H1 (cell line): ENCODE measurements around the gene ASMTL. TPM values are rescaled to one million over a fixed set of nuclear protein-coding genes. Genes with fewer than 3 reads are reported as not detected.

Experiments used
- CTCF ChIA-PET: fragments of 300-600 bp; sonication (Branson Sonifier 250); formaldehyde crosslinking; loops from one replicate; lab custom pipeline; 2021; ENCODE audit not compliant: partially characterized antibody; lab: Charles Lee
- POLR2A ChIA-PET: fragments of 300-600 bp; sonication (Branson Sonifier 250); formaldehyde crosslinking; loops from one replicate; lab custom pipeline; 2021; ENCODE audit warnings: inconsistent platforms; ENCODE audit not compliant: partially characterized antibody; lab: Charles Lee
- DNase-seq, 2 experiments: peaks; one replicate each; pipeline versions ENCODE4 v3.0.0 to v3.0.0-alpha.2; 2010 to 2022; ENCODE audit warnings: low spot score in 2 of 2, low read depth in 1 of 2, mixed read lengths in 1 of 2
- FAIRE-seq: peaks from 2 replicates; lab custom pipeline; 2011; peaks lifted over from hg19 to GRCh38; lab: Jason Lieb, UNC
- H2AFZ ChIP-seq: 2 replicates; pipeline ENCODE4 v1.8.1; 2012; ENCODE audit warnings: low read length, inconsistent platforms
- H2AK5ac ChIP-seq: 2 replicates; pipeline ENCODE4 v1.6.1; 2013; ENCODE audit warnings: low read depth, low read length
- H2BK120ac ChIP-seq: replicated peaks from 2 replicates; pipeline ENCODE3; 2013; ENCODE audit warnings: low read depth, low read length, inconsistent platforms
- H2BK12ac ChIP-seq: 2 replicates; pipeline ENCODE4 v1.6.1; 2013; ENCODE audit warnings: low read depth, low read length
- H2BK15ac ChIP-seq: 2 replicates; pipeline ENCODE4 v1.6.1; 2013; ENCODE audit warnings: low read length
- H2BK20ac ChIP-seq: 2 replicates; pipeline ENCODE4 v1.6.1; 2013; ENCODE audit warnings: low read length
- H2BK5ac ChIP-seq: 2 replicates; pipeline ENCODE4 v1.6.1; 2013; ENCODE audit warnings: low read depth, low read length
- H3K14ac ChIP-seq: 2 replicates; pipeline ENCODE4 v1.6.1; 2013; ENCODE audit warnings: inconsistent platforms; ENCODE audit not compliant: insufficient read length
- H3K18ac ChIP-seq: 2 replicates; pipeline ENCODE4 v1.6.1; 2013; ENCODE audit warnings: low read length; ENCODE audit errors: extremely low read depth
- H3K23ac ChIP-seq: 2 replicates; pipeline ENCODE4 v1.6.1; 2013; ENCODE audit warnings: inconsistent platforms; ENCODE audit not compliant: insufficient read length
- H3K23me2 ChIP-seq: 2 replicates; pipeline ENCODE4 v1.6.1; 2013; ENCODE audit warnings: low read depth, low read length
- H3K27ac ChIP-seq: 2 replicates; pipeline ENCODE4 v1.6.1; 2011; ENCODE audit warnings: low read depth, low read length, inconsistent platforms
- H3K27me3 ChIP-seq, 4 experiments: replicated peaks in 1 of 4; 1 replicate in 1 of 4; 2 replicates in 3 of 4; pipeline versions ENCODE4 v1.6.1 to v1.8.1; 2011 to 2013; ENCODE audit warnings: low read length in 3 of 4, mild to moderate bottlenecking in 3 of 4, inconsistent platforms in 2 of 4, mixed read lengths in 2 of 4, moderate library complexity in 1 of 4; ENCODE audit not compliant: control insufficient read depth in 3 of 4, insufficient read depth in 3 of 4; ENCODE audit errors: extremely low read depth in 1 of 4
- H3K36me3 ChIP-seq, 4 experiments: 2 replicates each; pipeline versions ENCODE4 v1.6.1 to v1.8.1; 2011 to 2013; ENCODE audit warnings: mild to moderate bottlenecking in 4 of 4, low read length in 3 of 4, moderate library complexity in 2 of 4, control low read depth in 1 of 4, inconsistent platforms in 1 of 4; ENCODE audit not compliant: insufficient read depth in 4 of 4, control insufficient read depth in 2 of 4
- H3K4ac ChIP-seq: replicated peaks from 2 replicates; pipeline ENCODE3; 2013; ENCODE audit warnings: low read length, low read depth, mixed read lengths, inconsistent platforms; ENCODE audit not compliant: insufficient read length
- H3K4me1 ChIP-seq, 4 experiments: replicated peaks in 1 of 4; 1 replicate in 1 of 4; 2 replicates in 3 of 4; pipeline versions ENCODE4 v1.6.1 to v1.8.1; 2011 to 2013; ENCODE audit warnings: low read length in 3 of 4, inconsistent platforms in 2 of 4, mixed read lengths in 1 of 4; ENCODE audit not compliant: insufficient read depth in 4 of 4, control insufficient read depth in 3 of 4
- H3K4me2 ChIP-seq, 2 experiments: 2 replicates each; pipeline versions ENCODE4 v1.6.1 to v1.8.1; 2011 to 2013; ENCODE audit warnings: low read depth in 2 of 2, low read length in 2 of 2, control low read depth in 1 of 2, inconsistent platforms in 1 of 2, mild to moderate bottlenecking in 1 of 2; ENCODE audit not compliant: insufficient read depth in 1 of 2
- H3K4me3 ChIP-seq, 4 experiments: fragments of 200-600, 300-600 bp in 1 of 4; sonication (generic), shearing (Covaris generic), sonication (Bioruptor Twin) in 1 of 4; 2 replicates each; pipeline versions ENCODE4 v1.5.1 to v1.8.1; 2011 to 2016; ENCODE audit warnings: low read length in 4 of 4, low read depth in 3 of 4, control low read depth in 2 of 4, inconsistent platforms in 2 of 4, mild to moderate bottlenecking in 2 of 4, mixed read lengths in 1 of 4, moderate library complexity in 1 of 4; ENCODE audit not compliant: insufficient read depth in 2 of 4; ENCODE audit errors: extremely low read depth in 1 of 4
- H3K56ac ChIP-seq: replicated peaks from 2 replicates; pipeline ENCODE3; 2013; ENCODE audit warnings: low read depth, mild to moderate bottlenecking, mixed read lengths, low read length, inconsistent platforms; ENCODE audit not compliant: insufficient read length
- H3K79me1 ChIP-seq: 2 replicates; pipeline ENCODE4 v1.6.1; 2013; ENCODE audit warnings: low read depth, low read length, control low read depth
- H3K79me2 ChIP-seq, 2 experiments: 2 replicates each; pipeline versions ENCODE4 v1.6.1 to v1.8.1; 2012 to 2013; ENCODE audit warnings: low read length in 2 of 2, mild to moderate bottlenecking in 2 of 2, inconsistent platforms in 1 of 2; ENCODE audit not compliant: insufficient read depth in 2 of 2, control insufficient read depth in 1 of 2
- H3K9ac ChIP-seq, 4 experiments: replicated peaks in 1 of 4; 1 replicate in 1 of 4; 2 replicates in 3 of 4; pipeline versions ENCODE4 v1.6.1 to v1.8.1; 2011 to 2013; ENCODE audit warnings: low read depth in 3 of 4, low read length in 3 of 4, control low read depth in 2 of 4, mild to moderate bottlenecking in 2 of 4, moderate library complexity in 2 of 4, inconsistent platforms in 1 of 4; ENCODE audit errors: extremely low read depth in 1 of 4
- H3K9me3 ChIP-seq, 2 experiments: 2 replicates each; pipeline versions ENCODE4 v1.6.1 to v1.8.1; 2012 to 2013; ENCODE audit warnings: mild to moderate bottlenecking in 2 of 2, moderate library complexity in 2 of 2, control low read depth in 1 of 2, inconsistent platforms in 1 of 2, low read depth in 1 of 2, low read length in 1 of 2, mixed read lengths in 1 of 2; ENCODE audit not compliant: insufficient read depth in 2 of 2
- H4K20me1 ChIP-seq, 2 experiments: replicated peaks in 1 of 2; 2 replicates each; pipeline versions ENCODE3 to v1.8.1; 2011 to 2013; ENCODE audit warnings: inconsistent platforms in 2 of 2, low read length in 2 of 2, mild to moderate bottlenecking in 1 of 2; ENCODE audit not compliant: insufficient read depth in 2 of 2, control insufficient read depth in 1 of 2
- H4K5ac ChIP-seq: 2 replicates; pipeline ENCODE4 v1.6.1; 2013; ENCODE audit warnings: low read length, low read depth, mixed read lengths, inconsistent platforms; ENCODE audit not compliant: insufficient read length
- H4K8ac ChIP-seq: 2 replicates; pipeline ENCODE4 v1.8.0; 2013; ENCODE audit warnings: mild to moderate bottlenecking, moderate library complexity, low read length, inconsistent platforms; ENCODE audit not compliant: insufficient read depth; ENCODE audit errors: extremely low read depth
- H4K91ac ChIP-seq: replicated peaks from 2 replicates; pipeline ENCODE3; 2013; ENCODE audit warnings: low read length, mixed read lengths, inconsistent platforms; ENCODE audit not compliant: insufficient read length
- POLR2A ChIP-seq, 2 experiments: IDR thresholded peaks; 1 replicate in 1 of 2; 2 replicates in 1 of 2; pipeline ENCODE4 v1.6.1; 2011; ENCODE audit warnings: low read depth in 2 of 2, low read length in 2 of 2, mild to moderate bottlenecking in 2 of 2; ENCODE audit errors: control extremely low read depth in 1 of 2
- WGBS, 2 experiments: shearing (Covaris generic) in 1 of 2; methylation state at CpG; one replicate each; pipeline versions ENCODE4 v1.1.6 to v1.1.7; 2013 to 2015; ENCODE audit warnings: low lambda C conversion rate in 2 of 2, mixed read lengths in 2 of 2, inconsistent platforms in 1 of 2, low coverage in 1 of 2, missing lambda C conversion rate in 1 of 2; ENCODE audit not compliant: insufficient replicate concordance in 2 of 2, insufficient coverage in 1 of 2, insufficient read length in 1 of 2; ENCODE audit errors: extremely low coverage in 1 of 2, missing lambda C conversion rate in 1 of 2; 5-methylcytosine and 5-hydroxymethylcytosine counted together
- polyA plus RNA-seq, 7 experiments: library from polyadenylated mRNA; depleted of rRNA in 3 of 7; stranded (reverse) in 5 of 7; unstranded in 2 of 7; fragments of >200 nt in 5 of 7; fragments of 200-250 nt in 2 of 7; gene quantifications; 1 replicate in 5 of 7; 2 replicates in 1 of 7; 4 replicates in 1 of 7; pipeline versions ENCODE4 v1.2.1 to v1.2.3, GENCODE V29; 2011 to 2013; ENCODE audit warnings: missing spikeins in 2 of 7, mixed read lengths in 2 of 7
- total RNA-seq: library from RNA; stranded (reverse); fragmentation: NEBNext Ultra II Directional; extraction: Animal tissue kit (Norgen Biotek cat#: 25700); gene quantifications from 2 replicates; pipeline ENCODE4 v1.2.1, GENCODE V29; 2021

ASMTL gene
- total and polyA plus RNA-seq, 2 of the 8 experiments (the other 6 are each of a cell fraction or from before 2014, with no cell fraction given), result 75.6 to 81.4 TPM

GRCh38 chrX:1486749-1487361 lies 34.1 kb upstream of the ASMTL start:
- ChIA-PET POLR2A (no interaction called here), CTCF (no interaction called here)
- H4K91ac ChIP-seq, result peak overlapping the region; percentile 47
- H3K4me1 ChIP-seq, result peaks cover 0 to 5% (median 2%) of the 10 kb centered on the region in 4 experiments; a peak in 3 of 7 replicates
- H2AK5ac ChIP-seq, result 0 out of 2 replicates have a peak overlapping the region, but pooled peaks have one; percentile 86
- WGBS, 2 experiments, result 79% methylated on average over 18 of the region's 18 CpGs; no CpG with 5 or more reads in 1 of the 2 experiments
- peak overlapping the region; percentile 72 for H2BK120ac ChIP-seq
- peak overlapping the region; percentile 88; the same call in 1 of the 2 replicates for H2BK15ac ChIP-seq
- H3K27me3 ChIP-seq, result 0 out of 7 replicates have a peak, but pooled peaks cover 0 to 2% (median 0%) of the 10 kb centered on the region in 4 experiments
- no peak overlapping the region for H3K4ac ChIP-seq
- no peak overlapping the region for H4K5ac ChIP-seq
- no peaks in the 10 kb centered on the region for H3K79me2 ChIP-seq
- H3K18ac ChIP-seq, result peak overlapping the region; percentile 19; the same call in 1 of the 2 replicates
- no peak overlapping the region for H3K27ac ChIP-seq
- no peak overlapping the region for H4K8ac ChIP-seq
- H2AFZ ChIP-seq, result no peak overlapping the region
- H2BK20ac ChIP-seq, result no peak overlapping the region
- no peak for TF ChIP-seq POLR2A (IDR thresholded peaks at IDR 0.05; ENCODE audit: control extremely low read depth in 1 of 2, low read depth in 2 of 2, low read length in 2 of 2)
- H2BK12ac ChIP-seq, result no peak overlapping the region
- no peaks in the 10 kb centered on the region; the same call in 1 of the 2 replicates for H3K23me2 ChIP-seq
- peaks cover 0 to 4% of the 10 kb centered on the region in 2 experiments; a peak in 3 of 4 replicates for H3K9me3 ChIP-seq
- no peaks in the 10 kb centered on the region for H3K36me3 ChIP-seq
- no peak overlapping the region for H3K4me2 ChIP-seq
- H3K4me3 ChIP-seq, result no peak overlapping the region
- no peak overlapping the region for H3K23ac ChIP-seq
- no peak overlapping the region for H3K56ac ChIP-seq
- FAIRE-seq (no peak), DNase-seq (no peak)
- no peak overlapping the region for H2BK5ac ChIP-seq
- no peaks in the 10 kb centered on the region for H3K79me1 ChIP-seq
- no peaks in the 10 kb centered on the region for H4K20me1 ChIP-seq
- H3K14ac ChIP-seq, result no peak overlapping the region
- no peak overlapping the region for H3K9ac ChIP-seq
